Mesothelial cell of epicardium (in vitro differentiated cells): ENCODE data around the gene BIRC6. TPM values are rescaled to one million over a fixed set of nuclear protein-coding genes. Genes with fewer than 3 reads are reported as not detected.
A peak's percentile ranks its signal among the peaks of the same experiment; 100 is the strongest.

Source experiments
- DNase-seq, 2 experiments: peaks; one replicate each; pipeline ENCODE4 v3.0.0; 2021; ENCODE audit warnings: low spot score in 2 of 2; ENCODE audit not compliant: unreplicated experiment in 2 of 2
- H3K27ac Mint-ChIP-seq: 2 replicates; pipeline ENCODE4 v1.8.0; 2021; ENCODE audit warnings: mixed read lengths
- H3K27me3 Mint-ChIP-seq: 2 replicates; pipeline ENCODE4 v1.8.0; 2021; ENCODE audit warnings: low read depth, mixed read lengths
- H3K36me3 Mint-ChIP-seq: 2 replicates; pipeline ENCODE4 v1.8.0; 2021; ENCODE audit warnings: mixed read lengths
- H3K4me1 Mint-ChIP-seq: 2 replicates; pipeline ENCODE4 v1.8.0; 2021; ENCODE audit warnings: mixed read lengths
- H3K4me3 Mint-ChIP-seq: 2 replicates; pipeline ENCODE4 v1.8.0; 2021; ENCODE audit warnings: mild to moderate bottlenecking, moderate library complexity, mixed read lengths
- H3K9me3 Mint-ChIP-seq: 2 replicates; pipeline ENCODE4 v1.8.0; 2021; ENCODE audit warnings: mixed read lengths
- total RNA-seq: library from RNA; stranded (reverse); gene quantifications from 3 replicates; pipeline ENCODE4 v1.2.1, GENCODE V29; 2021
- TF ChIP-seq, protein P1 (sequence below): fragments of 200-600 bp; sonication (generic); IDR thresholded peaks from one replicate; pipeline ENCODE4 v1.5.0; 2021; ENCODE audit warnings: antibody characterized with exemption; ENCODE audit not compliant: unreplicated experiment

BIRC6 gene
- total RNA-seq, 1 donor from 2014 or later, result 112 TPM

DNA sequence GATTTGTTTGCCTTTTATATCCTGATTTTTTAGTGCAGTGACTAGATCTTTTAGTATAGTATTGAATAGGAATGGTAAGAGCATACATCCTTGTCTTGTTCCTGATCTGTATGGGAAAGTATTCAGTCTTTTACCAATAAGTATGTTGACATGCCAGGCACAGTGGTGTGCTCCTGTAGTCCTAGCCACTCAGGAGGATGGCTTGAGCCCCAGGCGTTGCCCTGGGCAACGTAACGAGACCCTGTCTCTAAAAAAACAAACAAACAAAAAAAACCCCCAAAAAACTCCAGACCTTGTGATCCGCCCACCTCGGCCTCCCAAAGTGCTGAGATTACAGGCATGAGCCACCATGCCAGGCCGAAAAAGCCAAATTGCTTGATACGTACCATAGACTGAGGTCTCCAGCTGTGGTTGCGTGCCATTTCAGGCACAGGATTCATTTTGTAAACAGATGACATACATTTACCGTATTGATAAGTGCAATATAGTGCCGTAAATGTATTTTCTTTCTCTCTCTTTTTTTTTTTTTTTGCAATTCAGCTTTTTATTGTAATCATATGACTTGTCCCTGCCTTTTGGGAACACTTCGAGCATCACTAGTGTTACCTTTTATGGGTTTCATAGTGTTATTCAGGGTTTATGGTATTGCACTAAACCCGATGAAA, 18.5 kb downstream of the BIRC6 start:
- Mint-ChIP-seq H3K9me3 (no peaks in the 10 kb centered on the region), H3K36me3 (peaks cover 15% of the 10 kb centered on the region), H3K27ac (peak overlapping the region; percentile 39)

DNA sequence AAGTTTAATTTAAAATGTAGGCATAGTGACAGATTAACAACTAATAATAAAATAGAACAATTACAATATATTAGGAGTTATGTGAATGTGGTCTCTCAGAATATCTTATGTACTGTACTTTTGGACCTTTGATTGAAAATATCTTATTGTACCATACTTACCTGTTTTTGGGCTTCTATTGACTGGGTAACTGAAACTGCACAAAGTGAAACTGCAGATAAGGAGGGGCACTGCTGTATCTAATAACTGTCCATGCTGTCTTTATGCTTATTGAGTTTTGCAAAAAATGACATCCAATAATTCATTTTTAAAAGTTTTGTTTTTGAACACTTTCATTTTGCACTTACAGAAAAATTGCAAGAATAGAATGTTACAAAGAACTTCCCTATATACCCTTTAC, 19.9 kb downstream of the BIRC6 start:
- DNase-seq, result no peak
- no peaks in the 10 kb centered on the region for H3K9me3 Mint-ChIP-seq

More for the DNA sequence above, 18.5 kb downstream of the BIRC6 start:
- Mint-ChIP-seq H3K4me3 (no peak overlapping the region), H3K4me1 (peaks cover 3% of the 10 kb centered on the region), H3K27me3 (no peaks in the 10 kb centered on the region)
- DNase-seq, result no peak
- TF ChIP-seq, protein P1, sequence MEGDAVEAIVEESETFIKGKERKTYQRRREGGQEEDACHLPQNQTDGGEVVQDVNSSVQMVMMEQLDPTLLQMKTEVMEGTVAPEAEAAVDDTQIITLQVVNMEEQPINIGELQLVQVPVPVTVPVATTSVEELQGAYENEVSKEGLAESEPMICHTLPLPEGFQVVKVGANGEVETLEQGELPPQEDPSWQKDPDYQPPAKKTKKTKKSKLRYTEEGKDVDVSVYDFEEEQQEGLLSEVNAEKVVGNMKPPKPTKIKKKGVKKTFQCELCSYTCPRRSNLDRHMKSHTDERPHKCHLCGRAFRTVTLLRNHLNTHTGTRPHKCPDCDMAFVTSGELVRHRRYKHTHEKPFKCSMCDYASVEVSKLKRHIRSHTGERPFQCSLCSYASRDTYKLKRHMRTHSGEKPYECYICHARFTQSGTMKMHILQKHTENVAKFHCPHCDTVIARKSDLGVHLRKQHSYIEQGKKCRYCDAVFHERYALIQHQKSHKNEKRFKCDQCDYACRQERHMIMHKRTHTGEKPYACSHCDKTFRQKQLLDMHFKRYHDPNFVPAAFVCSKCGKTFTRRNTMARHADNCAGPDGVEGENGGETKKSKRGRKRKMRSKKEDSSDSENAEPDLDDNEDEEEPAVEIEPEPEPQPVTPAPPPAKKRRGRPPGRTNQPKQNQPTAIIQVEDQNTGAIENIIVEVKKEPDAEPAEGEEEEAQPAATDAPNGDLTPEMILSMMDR, result no peak

DNA sequence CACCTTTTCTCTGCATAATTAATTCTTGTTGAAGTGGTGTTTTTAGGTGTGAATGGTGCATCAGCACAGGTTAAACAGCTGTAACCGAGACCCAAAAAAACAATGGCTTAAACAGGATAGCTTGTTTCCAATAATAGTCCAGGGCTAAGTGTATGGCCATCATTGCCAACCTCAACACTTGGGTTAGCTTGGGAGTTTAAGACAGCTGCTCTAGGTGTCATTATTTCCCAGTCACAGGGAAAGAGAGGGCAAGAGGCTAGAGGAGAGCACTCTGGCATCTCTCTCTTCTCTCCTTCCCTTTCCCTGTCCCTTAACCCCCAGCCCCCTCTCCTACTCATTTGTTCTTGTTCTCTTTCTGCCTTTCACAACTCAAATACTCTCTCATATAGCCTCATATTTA, 21.1 kb downstream of the BIRC6 start:
- TF ChIP-seq, protein P1, result no peak
- Mint-ChIP-seq H3K36me3 (peaks cover 20% of the 10 kb centered on the region), H3K27me3 (no peaks in the 10 kb centered on the region), H3K27ac (no peak overlapping the region), H3K9me3 (no peaks in the 10 kb centered on the region), H3K4me1 (peaks cover 3% of the 10 kb centered on the region), H3K4me3 (no peak overlapping the region)
- no peak for DNase-seq

More for the DNA sequence above, 19.9 kb downstream of the BIRC6 start:
- peaks cover 17% of the 10 kb centered on the region for H3K36me3 Mint-ChIP-seq
- H3K4me3 Mint-ChIP-seq, result no peak overlapping the region
- H3K27me3 Mint-ChIP-seq, result no peaks in the 10 kb centered on the region
- TF ChIP-seq, protein P1, result no peak
- no peak overlapping the region for H3K27ac Mint-ChIP-seq
- H3K4me1 Mint-ChIP-seq, result peaks cover 3% of the 10 kb centered on the region

DNA sequence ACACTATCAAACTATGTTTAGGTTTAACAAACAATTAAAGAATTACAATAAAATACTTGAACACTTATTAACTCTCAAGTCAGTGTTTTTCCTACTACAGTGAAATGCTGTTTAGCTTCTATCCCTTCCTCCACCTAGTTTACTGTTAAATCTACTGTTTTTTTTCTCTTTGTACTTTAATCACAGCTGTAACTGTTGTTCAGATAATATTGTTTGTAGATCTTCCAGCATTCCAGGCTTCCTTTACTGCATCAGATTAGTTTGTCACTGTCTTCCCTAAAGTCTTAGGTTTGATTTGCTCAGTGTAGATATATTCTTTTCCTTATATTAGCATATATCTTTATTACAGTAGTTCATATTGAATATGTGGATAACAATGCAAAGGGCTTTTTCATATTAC, 22.5 kb downstream of the BIRC6 start:
- Mint-ChIP-seq H3K36me3 (peaks cover 10% of the 10 kb centered on the region), H3K27ac (peak overlapping the region; percentile 37), H3K9me3 (no peaks in the 10 kb centered on the region), H3K4me1 (peaks cover 3% of the 10 kb centered on the region), H3K4me3 (no peak overlapping the region), H3K27me3 (no peaks in the 10 kb centered on the region)
- no peak for DNase-seq
- TF ChIP-seq, protein P1, result no peak

DNA sequence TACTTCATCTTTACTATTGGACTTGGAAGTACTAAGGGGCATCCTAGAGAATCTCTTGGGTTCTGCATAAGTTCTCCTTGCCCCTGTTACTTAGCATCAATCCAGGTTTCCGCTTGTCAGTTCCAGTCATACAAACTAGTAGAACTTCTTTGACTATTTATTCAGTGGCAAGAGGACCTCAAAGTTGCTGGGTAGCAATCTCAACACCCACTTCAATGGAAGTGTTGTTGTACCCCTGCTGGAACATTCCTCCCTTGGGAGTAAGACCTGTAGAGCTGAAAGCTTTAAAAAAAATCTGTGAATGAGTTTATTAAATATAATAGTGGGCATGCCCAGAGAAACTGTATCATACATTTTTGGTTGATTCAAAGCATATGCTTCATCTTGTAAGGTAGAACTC, 27.0 kb downstream of the BIRC6 start:
- TF ChIP-seq, protein P1, result no peak
- peaks cover 19% of the 10 kb centered on the region for H3K36me3 Mint-ChIP-seq
- no peaks in the 10 kb centered on the region for H3K27me3 Mint-ChIP-seq
- H3K4me3 Mint-ChIP-seq, result no peak overlapping the region
- no peak overlapping the region for H3K27ac Mint-ChIP-seq
- H3K4me1 Mint-ChIP-seq, result peaks cover 3% of the 10 kb centered on the region
- no peak for DNase-seq
- H3K9me3 Mint-ChIP-seq, result no peaks in the 10 kb centered on the region
